A549 treated with AZD9567 at 1 μM for 4 hours (cell line): ENCODE measurements around the gene ABCA6. TPM values are rescaled to one million over a fixed set of nuclear protein-coding genes. Genes with fewer than 3 reads are reported as not detected.

Experiments used
- total RNA-seq: library from RNA; stranded (reverse); fragments of 200-300 nt; extraction: Qiagen RNA extraction; gene quantifications from 5 replicates; pipeline ENCODE4 v1.2.3, GENCODE V29; 2022; ENCODE audit not compliant: insufficient read depth

The ABCA6 gene
- 0.03 TPM in 1 of 5 replicates, not detected in the others for total RNA-seq

DNA sequence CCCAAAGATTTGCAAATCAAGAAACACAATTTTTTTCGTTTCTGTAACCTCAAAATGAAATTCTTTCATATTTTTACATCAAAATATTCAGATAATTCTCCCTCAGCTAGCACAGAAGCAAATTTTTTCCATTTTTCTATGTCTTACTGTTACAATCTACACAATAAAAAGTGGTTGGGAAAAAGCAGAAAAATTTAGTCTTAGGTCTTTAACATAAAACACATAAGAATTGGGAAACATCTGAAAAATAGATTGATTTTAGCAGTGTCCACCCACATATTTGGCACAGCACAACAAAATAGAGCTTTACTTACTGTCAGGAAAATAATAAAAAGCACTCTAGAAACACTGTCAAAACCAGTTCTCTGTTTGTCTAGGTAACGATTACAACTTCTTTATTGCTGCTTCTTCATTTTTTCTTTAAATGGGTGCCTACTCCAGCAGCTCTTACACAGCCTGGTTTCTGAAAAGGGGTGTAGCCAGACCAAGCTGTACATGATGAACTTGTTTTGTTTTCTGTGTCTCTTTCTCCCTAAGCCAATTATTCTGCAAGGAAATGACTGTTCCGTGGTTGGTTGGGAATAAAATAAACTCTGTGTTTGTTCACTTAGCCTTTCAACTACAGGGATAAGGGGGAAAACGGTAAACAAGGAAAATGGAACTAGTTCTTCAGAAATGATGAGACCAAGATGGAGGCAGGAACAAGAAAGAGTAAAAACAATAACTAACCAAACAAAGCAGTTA lies at the start of gene ABCA6:
Gene ABCA6, minus strand, starts transcription at position 465 of the 744 bp plus-strand sequence. CDS start 1,192 bp downstream, outside the sequence.

GRCh38 chr17:69060822-69061221 lies 80.9 kb downstream of the ABCA6 start, which contains the start of gene ABCA9:
Gene ABCA9, minus strand, starts transcription at chr17:69060927. Its CDS starts 9,801 bp downstream, at chr17:69051126.

Other genes with a start within 250 kb of the ABCA6 start
- 0.16 to 0.42 TPM (median 0.27 TPM) in 4 of 5 replicates, not detected in the other for gene ABCA8, start 186.5 kb downstream of the ABCA6 start, total RNA-seq
- gene ABCA9, start 81.0 kb downstream of the ABCA6 start, total RNA-seq: 0.02 TPM in 1 of 5 replicates, not detected in the others
- gene ABCA10, start 86.9 kb upstream of the ABCA6 start, total RNA-seq: 0.07 to 0.24 TPM (median 0.18 TPM) in 4 of 5 replicates, not detected in the other
- 2.2 to 7.3 TPM (median 2.6 TPM) in 5 replicates for gene ABCA5, start 185.2 kb upstream of the ABCA6 start, total RNA-seq